ENCODE data around the gene KCNJ10. TPM values are rescaled to one million over a fixed set of nuclear protein-coding genes. Genes with fewer than 3 reads are reported as not detected.

KCNJ10 gene
- total and polyA plus RNA-seq, 2 of the 13 experiments (the other 11 are each of a cell fraction or from before 2014, with no cell fraction given) = 4.4 to 10.3 TPM

DNA sequence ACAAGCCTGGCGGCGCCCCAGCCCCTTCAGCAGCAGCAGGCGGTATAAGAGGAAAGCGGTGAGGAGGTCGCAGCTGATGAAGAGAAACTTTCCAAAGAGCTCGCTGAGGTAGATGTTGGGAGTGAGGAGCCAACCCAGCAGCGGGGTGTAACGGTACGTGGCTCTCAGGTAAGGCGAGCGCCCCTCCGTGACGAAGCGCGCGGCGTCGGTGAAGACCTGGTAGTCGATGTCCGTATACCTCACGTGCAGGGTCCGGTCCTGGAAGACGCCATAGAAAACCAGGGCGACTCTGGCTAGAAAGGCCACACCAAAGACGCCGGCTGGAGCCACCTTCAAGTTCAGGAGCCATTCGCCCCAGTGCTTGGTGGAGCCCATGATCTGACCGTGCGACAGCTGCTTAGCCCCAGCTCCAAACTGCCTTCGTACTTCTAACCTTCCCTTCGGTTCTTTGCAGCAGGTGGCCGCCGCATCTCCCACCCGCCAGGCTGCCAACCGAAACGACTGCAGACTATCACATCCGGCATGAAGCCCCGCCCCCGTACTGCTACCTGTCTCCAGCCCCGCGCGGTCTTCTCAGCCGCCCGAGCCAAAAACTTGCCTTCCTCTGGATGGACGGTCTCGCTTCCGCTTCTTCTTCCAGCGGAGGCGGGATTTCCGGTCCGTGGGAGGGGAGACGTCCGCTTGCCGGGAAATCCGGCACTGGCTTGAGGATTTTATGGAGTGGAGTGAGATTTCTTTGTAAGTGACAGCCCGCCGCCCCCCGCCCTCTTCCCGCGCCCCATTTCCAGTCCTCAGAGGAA, 38.4 kb downstream of the KCNJ10 start, which contains the start of gene PIGM (continued):
- TF ChIP-seq, protein P1, sequence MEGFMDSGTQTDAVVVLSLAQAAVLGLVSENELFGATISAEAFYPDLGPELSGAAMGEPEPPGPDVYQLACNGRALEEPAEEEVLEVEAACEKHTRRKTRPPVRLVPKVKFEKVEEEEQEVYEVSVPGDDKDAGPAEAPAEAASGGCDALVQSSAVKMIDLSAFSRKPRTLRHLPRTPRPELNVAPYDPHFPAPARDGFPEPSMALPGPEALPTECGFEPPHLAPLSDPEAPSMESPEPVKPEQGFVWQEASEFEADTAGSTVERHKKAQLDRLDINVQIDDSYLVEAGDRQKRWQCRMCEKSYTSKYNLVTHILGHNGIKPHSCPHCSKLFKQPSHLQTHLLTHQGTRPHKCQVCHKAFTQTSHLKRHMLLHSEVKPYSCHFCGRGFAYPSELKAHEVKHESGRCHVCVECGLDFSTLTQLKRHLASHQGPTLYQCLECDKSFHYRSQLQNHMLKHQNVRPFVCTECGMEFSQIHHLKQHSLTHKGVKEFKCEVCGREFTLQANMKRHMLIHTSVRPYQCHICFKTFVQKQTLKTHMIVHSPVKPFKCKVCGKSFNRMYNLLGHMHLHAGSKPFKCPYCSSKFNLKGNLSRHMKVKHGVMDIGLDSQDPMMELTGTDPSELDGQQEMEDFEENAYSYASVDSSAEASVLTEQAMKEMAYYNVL (CRISPR knock-in tag; IDR thresholded peaks at IDR 0.05; ENCODE audit: borderline replicate concordance) = peak; percentile 44; the same call in 1 of the 2 replicates
- no peak for TF ChIP-seq ZNF776 (CRISPR knock-in tag; IDR thresholded peaks at IDR 0.05)
- no peak for TF ChIP-seq JDP2 (CRISPR knock-in tag; IDR thresholded peaks at IDR 0.05; ENCODE audit: borderline replicate concordance)
- TF ChIP-seq ZNF768 (CRISPR knock-in tag; IDR thresholded peaks at IDR 0.05) = no peak; the same call in 1 of the 2 replicates
- TF ChIP-seq ATAD3A (CRISPR knock-in tag; IDR thresholded peaks at IDR 0.05) = no peak
- TF ChIP-seq, protein P2, sequence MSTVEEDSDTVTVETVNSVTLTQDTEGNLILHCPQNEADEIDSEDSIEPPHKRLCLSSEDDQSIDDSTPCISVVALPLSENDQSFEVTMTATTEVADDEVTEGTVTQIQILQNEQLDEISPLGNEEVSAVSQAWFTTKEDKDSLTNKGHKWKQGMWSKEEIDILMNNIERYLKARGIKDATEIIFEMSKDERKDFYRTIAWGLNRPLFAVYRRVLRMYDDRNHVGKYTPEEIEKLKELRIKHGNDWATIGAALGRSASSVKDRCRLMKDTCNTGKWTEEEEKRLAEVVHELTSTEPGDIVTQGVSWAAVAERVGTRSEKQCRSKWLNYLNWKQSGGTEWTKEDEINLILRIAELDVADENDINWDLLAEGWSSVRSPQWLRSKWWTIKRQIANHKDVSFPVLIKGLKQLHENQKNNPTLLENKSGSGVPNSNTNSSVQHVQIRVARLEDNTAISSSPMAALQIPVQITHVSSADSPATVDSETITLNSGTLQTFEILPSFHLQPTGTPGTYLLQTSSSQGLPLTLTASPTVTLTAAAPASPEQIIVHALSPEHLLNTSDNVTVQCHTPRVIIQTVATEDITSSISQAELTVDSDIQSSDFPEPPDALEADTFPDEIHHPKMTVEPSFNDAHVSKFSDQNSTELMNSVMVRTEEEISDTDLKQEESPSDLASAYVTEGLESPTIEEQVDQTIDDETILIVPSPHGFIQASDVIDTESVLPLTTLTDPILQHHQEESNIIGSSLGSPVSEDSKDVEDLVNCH (CRISPR knock-in tag; IDR thresholded peaks at IDR 0.05) = no peak
- TF ChIP-seq, protein P3, sequence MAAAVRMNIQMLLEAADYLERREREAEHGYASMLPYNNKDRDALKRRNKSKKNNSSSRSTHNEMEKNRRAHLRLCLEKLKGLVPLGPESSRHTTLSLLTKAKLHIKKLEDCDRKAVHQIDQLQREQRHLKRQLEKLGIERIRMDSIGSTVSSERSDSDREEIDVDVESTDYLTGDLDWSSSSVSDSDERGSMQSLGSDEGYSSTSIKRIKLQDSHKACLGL (CRISPR knock-in tag; IDR thresholded peaks at IDR 0.05) = peak; percentile 49; the same call in 1 of the 2 replicates
- peak; percentile 92 for TF ChIP-seq KMT2B (CRISPR knock-in tag; IDR thresholded peaks at IDR 0.05)
- peak; percentile 62; the same call in 1 of the 2 replicates for TF ChIP-seq SAFB2 (CRISPR knock-in tag; IDR thresholded peaks at IDR 0.05; ENCODE audit: borderline replicate concordance, low read depth)
- TF ChIP-seq TBL1XR1 (IDR thresholded peaks at IDR 0.05; ENCODE audit: borderline replicate concordance, low read length, partially characterized antibody) = no peak
- TF ChIP-seq ZNF431 (CRISPR knock-in tag; IDR thresholded peaks at IDR 0.05; ENCODE audit: borderline replicate concordance, low read depth) = no peak
- TF ChIP-seq FOXK2 (IDR thresholded peaks at IDR 0.05) = no peak
- 0 out of 2 replicates have a peak, but pooled peaks have one; percentile 65 for TF ChIP-seq ZNF256 (CRISPR knock-in tag; conservative IDR thresholded peaks at IDR 0.05)
- TF ChIP-seq SP4 (CRISPR knock-in tag; IDR thresholded peaks at IDR 0.05) = peak; percentile 78; the same call in 1 of the 2 replicates
- no peak for TF ChIP-seq ZNF430 (CRISPR knock-in tag; IDR thresholded peaks at IDR 0.05)
- no peak for TF ChIP-seq RBM22 (optimal IDR thresholded peaks at IDR 0.05; ENCODE audit: low read length)
- no peak for TF ChIP-seq KLF6 (CRISPR knock-in tag; IDR thresholded peaks at IDR 0.05)
- TF ChIP-seq HOXA5 (CRISPR knock-in tag; IDR thresholded peaks at IDR 0.05) = no peak; the same call in 1 of the 2 replicates
- TF ChIP-seq AHR (CRISPR knock-in tag; IDR thresholded peaks at IDR 0.05) = no peak
- TF ChIP-seq ZFAT (CRISPR knock-in tag; conservative IDR thresholded peaks at IDR 0.05) = no peak
- TF ChIP-seq, protein P4, sequence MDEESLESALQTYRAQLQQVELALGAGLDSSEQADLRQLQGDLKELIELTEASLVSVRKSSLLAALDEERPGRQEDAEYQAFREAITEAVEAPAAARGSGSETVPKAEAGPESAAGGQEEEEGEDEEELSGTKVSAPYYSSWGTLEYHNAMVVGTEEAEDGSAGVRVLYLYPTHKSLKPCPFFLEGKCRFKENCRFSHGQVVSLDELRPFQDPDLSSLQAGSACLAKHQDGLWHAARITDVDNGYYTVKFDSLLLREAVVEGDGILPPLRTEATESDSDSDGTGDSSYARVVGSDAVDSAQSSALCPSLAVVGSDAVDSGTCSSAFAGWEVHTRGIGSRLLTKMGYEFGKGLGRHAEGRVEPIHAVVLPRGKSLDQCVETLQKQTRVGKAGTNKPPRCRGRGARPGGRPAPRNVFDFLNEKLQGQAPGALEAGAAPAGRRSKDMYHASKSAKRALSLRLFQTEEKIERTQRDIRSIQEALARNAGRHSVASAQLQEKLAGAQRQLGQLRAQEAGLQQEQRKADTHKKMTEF (CRISPR knock-in tag; IDR thresholded peaks at IDR 0.05) = peak; percentile 75

All from HepG2 (cell line).